ENCODE data around the gene PPP1R3F. TPM values are rescaled to one million over a fixed set of nuclear protein-coding genes. Genes with fewer than 3 reads are reported as not detected.

Gene PPP1R3F
- total RNA-seq, 4 donors from 2014 or later = 4.8 to 13.3 (median 5.7) TPM

- Histone ChIP-seq H3K27ac (no peak within 1 kb of the TSS), H3K36me3 (no peaks in the 10 kb centered on the region), H3K9me3 (no peaks in the 10 kb centered on the region), H3K4me1 (peaks cover 8% of the 10 kb centered on the region), H3K27me3 (no peaks in the 10 kb centered on the region), H3K4me3 (no peak within 1 kb of the TSS)
- 76% methylated on average over 9 of the region's 9 CpGs for WGBS
- TF ChIP-seq CTCF (IDR thresholded peaks at IDR 0.05) = no peak
- no peak for TF ChIP-seq EP300 (IDR thresholded peaks at IDR 0.05)
- TF ChIP-seq POLR2AphosphoS5 (IDR thresholded peaks at IDR 0.05) = no peak
- TF ChIP-seq POLR2A (IDR thresholded peaks at IDR 0.05) = no peak
- no peak for DNase-seq (ENCODE audit: low spot score in 2 of 2)
Measured at GRCh38 chrX:49233176-49233575, 36.4 kb upstream of the PPP1R3F start, which contains the start of gene CACNA1F. Gene CACNA1F, minus strand, starts transcription at chrX:49233340. Its CDS starts 31 bp downstream, at chrX:49233309.

- Histone ChIP-seq H3K9me3 (no peaks in the 10 kb centered on the region), H3K4me3 (no peak overlapping the region), H3K36me3 (no peaks in the 10 kb centered on the region), H3K27me3 (no peaks in the 10 kb centered on the region), H3K4me1 (peaks cover 8% of the 10 kb centered on the region), H3K27ac (no peak overlapping the region)
- TF ChIP-seq CTCF (IDR thresholded peaks at IDR 0.05) (no peak), EP300 (IDR thresholded peaks at IDR 0.05) (no peak), POLR2AphosphoS5 (IDR thresholded peaks at IDR 0.05) (no peak), POLR2A (IDR thresholded peaks at IDR 0.05) (no peak)
- WGBS = 68% methylated on average over 37 of the region's 56 CpGs
- DNase-seq (ENCODE audit: low spot score in 2 of 2) = no peak
Measured at GRCh38 chrX:49233887-49234555, 35.6 kb upstream of the PPP1R3F start.

GRCh38 chrX:49237060-49237459 is 32.5 kb upstream of the PPP1R3F start:
- TF ChIP-seq EP300 (IDR thresholded peaks at IDR 0.05) (no peak), CTCF (IDR thresholded peaks at IDR 0.05) (no peak), POLR2A (IDR thresholded peaks at IDR 0.05) (no peak), POLR2AphosphoS5 (IDR thresholded peaks at IDR 0.05) (no peak)
- no peak overlapping the region for H3K27ac ChIP-seq
- H3K27me3 ChIP-seq = no peaks in the 10 kb centered on the region
- WGBS = 86% methylated on average over 9 of the region's 9 CpGs
- DNase-seq (ENCODE audit: low spot score in 2 of 2) = no peak
- H3K9me3 ChIP-seq = no peaks in the 10 kb centered on the region
- H3K4me3 ChIP-seq = no peak overlapping the region
- no peaks in the 10 kb centered on the region for H3K36me3 ChIP-seq
- H3K4me1 ChIP-seq = no peaks in the 10 kb centered on the region

DNA sequence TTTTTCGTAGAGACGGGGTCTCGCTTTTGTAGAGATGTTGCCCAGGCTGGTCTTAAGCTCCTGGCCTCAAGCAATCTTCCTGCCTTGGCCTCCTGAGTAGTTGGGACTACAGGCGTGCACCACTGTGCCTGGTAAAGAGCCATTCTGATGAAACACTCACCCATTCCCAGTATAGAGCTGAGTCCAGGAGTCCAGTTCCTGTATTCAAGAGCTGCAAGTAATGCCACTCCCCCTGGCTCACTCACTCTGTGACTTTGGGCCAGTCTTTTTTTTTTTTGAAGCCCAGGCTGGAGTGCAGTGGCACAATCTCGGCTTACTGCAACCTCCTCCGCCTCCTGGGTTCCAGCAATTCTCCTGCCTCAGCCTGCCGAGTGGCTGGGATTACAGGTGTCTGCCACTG is 30.9 kb upstream of the PPP1R3F start:
- H3K9me3 ChIP-seq = no peaks in the 10 kb centered on the region
- TF ChIP-seq CTCF (IDR thresholded peaks at IDR 0.05) (no peak), POLR2A (IDR thresholded peaks at IDR 0.05) (no peak)
- 85% methylated on average over 7 of the region's 7 CpGs for WGBS

GRCh38 chrX:49242545-49243066 is 27.0 kb upstream of the PPP1R3F start:
- 85% methylated on average over 12 of the region's 12 CpGs for WGBS
- H3K27me3 ChIP-seq = no peaks in the 10 kb centered on the region
- H3K36me3 ChIP-seq = peaks cover 34% of the 10 kb centered on the region

More for the DNA sequence above, 30.9 kb upstream of the PPP1R3F start:
- no peak for DNase-seq (ENCODE audit: low spot score in 2 of 2)
- Histone ChIP-seq H3K27me3 (no peaks in the 10 kb centered on the region), H3K36me3 (peaks cover 16% of the 10 kb centered on the region), H3K27ac (no peak overlapping the region), H3K4me3 (no peak overlapping the region), H3K4me1 (no peaks in the 10 kb centered on the region)

More at GRCh38 chrX:49242545-49243066, 27.0 kb upstream of the PPP1R3F start:
- DNase-seq (ENCODE audit: low spot score in 2 of 2) = no peak
- Histone ChIP-seq H3K4me3 (no peak overlapping the region), H3K4me1 (no peaks in the 10 kb centered on the region), H3K9me3 (no peaks in the 10 kb centered on the region), H3K27ac (no peak overlapping the region)
- no peak for TF ChIP-seq POLR2A (IDR thresholded peaks at IDR 0.05)
- no peak for TF ChIP-seq CTCF (IDR thresholded peaks at IDR 0.05)
- TF ChIP-seq EP300 (IDR thresholded peaks at IDR 0.05) = no peak
- no peak for TF ChIP-seq POLR2AphosphoS5 (IDR thresholded peaks at IDR 0.05)

Measured in suprapubic skin (tissue), 4 donors.